BLaER1 treated with 17β-estradiol and CSF1 and Interleukin-3, amounts not matched to agents 10 nM and 100 nM (cell line): ENCODE data around the gene MTERF1.
"Not testable (repeated sequence)": the region's sequence is repeated elsewhere in the genome, so short reads cannot be mapped to it uniquely, and the experiment has no call there.

Source experiments
- H3K27ac ChIP-seq, 11 experiments: shearing (Covaris generic); formaldehyde crosslinking; 2 replicates each; pipeline ENCODE4 v1.8.1; 2022
- H3K27me3 ChIP-seq, 11 experiments: shearing (Covaris generic); formaldehyde crosslinking; 2 replicates each; pipeline ENCODE4 v1.8.1; 2022
- H3K36me3 ChIP-seq, 11 experiments: shearing (Covaris generic); formaldehyde crosslinking; 2 replicates each; pipeline ENCODE4 v1.8.1; 2022
- H3K4me1 ChIP-seq, 10 experiments: shearing (Covaris generic); formaldehyde crosslinking; 2 replicates each; pipeline ENCODE4 v1.8.1; 2022
- H3K4me2 ChIP-seq, 11 experiments: shearing (Covaris generic); formaldehyde crosslinking; 2 replicates each; pipeline ENCODE4 v1.8.1; 2022
- H3K4me3 ChIP-seq, 10 experiments: shearing (Covaris generic); formaldehyde crosslinking; 2 replicates each; pipeline ENCODE4 v1.8.1; 2022
- H3K9ac ChIP-seq, 11 experiments: shearing (Covaris generic); formaldehyde crosslinking; 2 replicates each; pipeline ENCODE4 v1.8.1; 2022
- H3K9me3 ChIP-seq, 11 experiments: shearing (Covaris generic); formaldehyde crosslinking; replicated peaks in 1 of 11; 2 replicates each; pipeline ENCODE4 v1.8.1; 2022
- H4K20me1 ChIP-seq, 11 experiments: shearing (Covaris generic); formaldehyde crosslinking; 2 replicates each; pipeline ENCODE4 v1.8.1; 2022
- Cebpa-rat ChIP-seq, 11 experiments: shearing (Covaris generic); IDR thresholded peaks; 2 replicates each; pipeline ENCODE4 v1.8.1; 2022

MTERF1 gene

GRCh38 chr7:91912494-91912893 lies 32.0 kb upstream of the MTERF1 start:
- H3K4me3 ChIP-seq = no peak overlapping the region
- no peaks in the 10 kb centered on the region; a peak in 1 of 22 replicates for H3K9me3 ChIP-seq
- peak overlapping the region in 5 of 11 experiments; percentile 5 to 91 (median 18); a peak in 6 of 22 replicates for H3K4me2 ChIP-seq
- no peaks in the 10 kb centered on the region for H3K36me3 ChIP-seq
- peaks cover 0 to 63% (median 6%) of the 10 kb centered on the region in 10 experiments; a peak in 10 of 20 replicates for H3K4me1 ChIP-seq
- H3K27ac ChIP-seq = peak overlapping the region in 1 of 11 experiments; percentile 43; a peak in 1 of 22 replicates
- no peak overlapping the region for H3K9ac ChIP-seq
- no peak for TF ChIP-seq Cebpa-rat (IDR thresholded peaks at IDR 0.05)
- H3K27me3 ChIP-seq = no peaks in the 10 kb centered on the region
- no peaks in the 10 kb centered on the region for H4K20me1 ChIP-seq

GRCh38 chr7:91911121-91911520 lies 30.6 kb upstream of the MTERF1 start:
- Histone ChIP-seq H3K4me3 (no peak overlapping the region), H3K9me3 (no peaks in the 10 kb centered on the region; a peak in 1 of 22 replicates), H3K27ac (peak overlapping the region in 2 of 11 experiments; percentile 19 to 58; a peak in 2 of 22 replicates), H4K20me1 (no peaks in the 10 kb centered on the region), H3K27me3 (no peaks in the 10 kb centered on the region), H3K36me3 (no peaks in the 10 kb centered on the region), H3K4me1 (peaks cover 0 to 54% (median 6%) of the 10 kb centered on the region in 10 experiments; a peak in 10 of 20 replicates), H3K4me2 (peak overlapping the region in 3 of 11 experiments; percentile 74 to 91 (median 83); a peak in 6 of 22 replicates), H3K9ac (no peak overlapping the region)
- no peak for TF ChIP-seq Cebpa-rat (IDR thresholded peaks at IDR 0.05)

- peaks cover 0 to 46% (median 6%) of the 10 kb centered on the region in 10 experiments; a peak in 10 of 20 replicates for H3K4me1 ChIP-seq
- H3K4me2 ChIP-seq = peak overlapping the region in 5 of 11 experiments; percentile 51 to 91 (median 74); a peak in 12 of 22 replicates
- H4K20me1 ChIP-seq = no peaks in the 10 kb centered on the region
- no peaks in the 10 kb centered on the region for H3K27me3 ChIP-seq
- H3K27ac ChIP-seq = peak overlapping the region in 3 of 11 experiments; percentile 56 to 58 (median 57); a peak in 5 of 22 replicates
- no peaks in the 10 kb centered on the region; a peak in 1 of 22 replicates for H3K9me3 ChIP-seq
- no peaks in the 10 kb centered on the region for H3K36me3 ChIP-seq
- H3K4me3 ChIP-seq = no peak overlapping the region
- no peak for TF ChIP-seq Cebpa-rat (IDR thresholded peaks at IDR 0.05)
- peak overlapping the region in 1 of 11 experiments; percentile 26; a peak in 1 of 22 replicates for H3K9ac ChIP-seq
Observed at GRCh38 chr7:91910171-91910570, 29.7 kb upstream of the MTERF1 start.

- TF ChIP-seq Cebpa-rat (IDR thresholded peaks at IDR 0.05) = no peak
- H3K9ac ChIP-seq = no peak overlapping the region
- no peaks in the 10 kb centered on the region for H3K4me1 ChIP-seq
- no peak overlapping the region for H3K27ac ChIP-seq
- H3K27me3 ChIP-seq = no peaks in the 10 kb centered on the region
- H3K4me2 ChIP-seq = no peak overlapping the region
- H3K36me3 ChIP-seq = no peaks in the 10 kb centered on the region
- H4K20me1 ChIP-seq = no peaks in the 10 kb centered on the region
- peaks cover 0 to 4% (median 0%) of the 10 kb centered on the region in 11 experiments; a peak in 2 of 22 replicates for H3K9me3 ChIP-seq
- no peak overlapping the region for H3K4me3 ChIP-seq
Observed at GRCh38 chr7:91899563-91899962, 19.1 kb upstream of the MTERF1 start.

GRCh38 chr7:91898240-91898992 lies 17.9 kb upstream of the MTERF1 start:
- Histone ChIP-seq H3K27ac (no peak overlapping the region), H3K9me3 (peaks cover 0 to 4% (median 0%) of the 10 kb centered on the region in 11 experiments; a peak in 2 of 22 replicates), H3K4me3 (no peak overlapping the region), H3K36me3 (no peaks in the 10 kb centered on the region), H3K9ac (no peak overlapping the region), H3K4me2 (no peak overlapping the region), H4K20me1 (no peaks in the 10 kb centered on the region), H3K27me3 (no peaks in the 10 kb centered on the region), H3K4me1 (no peaks in the 10 kb centered on the region)
- no peak for TF ChIP-seq Cebpa-rat (IDR thresholded peaks at IDR 0.05)

GRCh38 chr7:91894781-91895480 lies 14.4 kb upstream of the MTERF1 start:
- no peaks in the 10 kb centered on the region for H3K4me1 ChIP-seq
- H4K20me1 ChIP-seq = no peaks in the 10 kb centered on the region
- H3K36me3 ChIP-seq = no peaks in the 10 kb centered on the region
- no peak overlapping the region for H3K27ac ChIP-seq
- TF ChIP-seq Cebpa-rat (IDR thresholded peaks at IDR 0.05) = no peak
- no peak overlapping the region for H3K4me3 ChIP-seq
- H3K9me3 ChIP-seq = peaks cover 0 to 8% (median 4%) of the 10 kb centered on the region in 11 experiments; a peak in 8 of 22 replicates
- no peaks in the 10 kb centered on the region for H3K27me3 ChIP-seq
- no peak overlapping the region for H3K4me2 ChIP-seq
- no peak overlapping the region for H3K9ac ChIP-seq

GRCh38 chr7:91893699-91894098 lies 13.2 kb upstream of the MTERF1 start:
- H3K27me3 ChIP-seq, H3K4me3 ChIP-seq, H3K9ac ChIP-seq, H3K4me2 ChIP-seq, H4K20me1 ChIP-seq, H3K4me1 ChIP-seq, H3K36me3 ChIP-seq, H3K27ac ChIP-seq: not testable (repeated sequence)
- H3K9me3 ChIP-seq = peaks cover 7 to 20% (median 12%) of the 10 kb centered on the region in 11 experiments

GRCh38 chr7:91892821-91893340 lies 12.4 kb upstream of the MTERF1 start:
- H3K4me2 ChIP-seq = no peak overlapping the region
- no peak overlapping the region for H3K4me3 ChIP-seq
- no peaks in the 10 kb centered on the region for H3K4me1 ChIP-seq
- no peaks in the 10 kb centered on the region for H3K27me3 ChIP-seq
- no peak overlapping the region for H3K9ac ChIP-seq
- no peak overlapping the region for H3K27ac ChIP-seq
- H3K9me3 ChIP-seq = peaks cover 15 to 28% (median 20%) of the 10 kb centered on the region in 11 experiments
- TF ChIP-seq Cebpa-rat (IDR thresholded peaks at IDR 0.05) = no peak
- no peaks in the 10 kb centered on the region for H4K20me1 ChIP-seq
- H3K36me3 ChIP-seq = no peaks in the 10 kb centered on the region

GRCh38 chr7:91892099-91892705 lies 11.7 kb upstream of the MTERF1 start:
- Histone ChIP-seq H3K4me1 (no peaks in the 10 kb centered on the region), H3K4me3 (no peak overlapping the region), H3K27ac (no peak overlapping the region), H3K9me3 (peaks cover 22 to 35% (median 27%) of the 10 kb centered on the region in 11 experiments), H3K27me3 (no peaks in the 10 kb centered on the region), H3K36me3 (no peaks in the 10 kb centered on the region), H3K4me2 (no peak overlapping the region), H4K20me1 (no peaks in the 10 kb centered on the region), H3K9ac (no peak overlapping the region)
- TF ChIP-seq Cebpa-rat (IDR thresholded peaks at IDR 0.05) = no peak

GRCh38 chr7:91888271-91889175 lies 8.0 kb upstream of the MTERF1 start:
- not testable (repeated sequence) for H3K36me3 ChIP-seq, H3K9ac ChIP-seq, H3K4me2 ChIP-seq, H3K27ac ChIP-seq, H3K27me3 ChIP-seq, H4K20me1 ChIP-seq
- peak overlapping the region in 1 of 10 experiments; percentile 15; a peak in 1 of 20 replicates for H3K4me3 ChIP-seq
- peaks cover 0 to 11% (median 0%) of the 10 kb centered on the region in 10 experiments; a peak in 4 of 20 replicates for H3K4me1 ChIP-seq
- peaks cover 33 to 53% (median 39%) of the 10 kb centered on the region in 11 experiments for H3K9me3 ChIP-seq

- H4K20me1 ChIP-seq, H3K4me2 ChIP-seq, H3K36me3 ChIP-seq, H3K9ac ChIP-seq, H3K27ac ChIP-seq, H3K27me3 ChIP-seq: not testable (repeated sequence)
- Histone ChIP-seq H3K4me3 (peak overlapping the region in 1 of 10 experiments; percentile 15; a peak in 1 of 20 replicates), H3K4me1 (peaks cover 0 to 14% (median 0%) of the 10 kb centered on the region in 10 experiments; a peak in 4 of 20 replicates), H3K9me3 (peaks cover 33 to 53% (median 39%) of the 10 kb centered on the region in 11 experiments)
Observed at GRCh38 chr7:91887336-91888213, 7.1 kb upstream of the MTERF1 start.
